Activated CD4-positive, CD25-positive, alpha-beta regulatory T cell (primary cell): ENCODE data around the gene TCF7L2.

ENCODE experiments used
- DNase-seq, 4 experiments: peaks; one replicate each; lab custom pipeline; 2025; lab: John Stamatoyannopoulos, UW

The TCF7L2 gene

GRCh38 chr10:112964482-112964881 lies 14.4 kb downstream of the TCF7L2 start:
- no peak for DNase-seq

- DNase-seq: no peak
These were observed 16.3 kb downstream of the TCF7L2 start for GRCh38 chr10:112966194-112966855.

- DNase-seq: no peak
These were observed 17.2 kb downstream of the TCF7L2 start for GRCh38 chr10:112967200-112967599.

GRCh38 chr10:112969131-112969530 lies 19.1 kb downstream of the TCF7L2 start:
- DNase-seq: no peak

GRCh38 chr10:112969542-112969941 lies 19.5 kb downstream of the TCF7L2 start:
- DNase-seq: no peak

GRCh38 chr10:112970021-112970420 lies 20.0 kb downstream of the TCF7L2 start:
- no peak for DNase-seq

GRCh38 chr10:112972606-112973005 lies 22.6 kb downstream of the TCF7L2 start:
- DNase-seq: no peak

GRCh38 chr10:112973046-112973445 lies 23.0 kb downstream of the TCF7L2 start:
- DNase-seq: no peak

GRCh38 chr10:112973805-112974204 lies 23.8 kb downstream of the TCF7L2 start:
- no peak for DNase-seq

GRCh38 chr10:112977426-112977898 lies 27.4 kb downstream of the TCF7L2 start:
- no peak for DNase-seq

- no peak for DNase-seq
These were observed 29.9 kb downstream of the TCF7L2 start for GRCh38 chr10:112979927-112980326.

- DNase-seq: no peak
These were observed 30.9 kb downstream of the TCF7L2 start for GRCh38 chr10:112980937-112981336.

- DNase-seq: no peak
These were observed 31.5 kb downstream of the TCF7L2 start for GRCh38 chr10:112981553-112981952.

- DNase-seq: no peak
These were observed 33.5 kb downstream of the TCF7L2 start for GRCh38 chr10:112983444-112984056.

GRCh38 chr10:112984756-112985155 lies 34.7 kb downstream of the TCF7L2 start:
- no peak for DNase-seq

GRCh38 chr10:112985690-112986543 lies 35.9 kb downstream of the TCF7L2 start:
- no peak for DNase-seq

- DNase-seq: no peak
These were observed 36.6 kb downstream of the TCF7L2 start for GRCh38 chr10:112986544-112987190.

GRCh38 chr10:112988839-112989406 lies 38.9 kb downstream of the TCF7L2 start:
- no peak for DNase-seq

GRCh38 chr10:112989826-112990225 lies 39.8 kb downstream of the TCF7L2 start:
- DNase-seq: no peak

- no peak for DNase-seq
These were observed 40.2 kb downstream of the TCF7L2 start for GRCh38 chr10:112990271-112990670.

- DNase-seq: no peak
These were observed 41.9 kb downstream of the TCF7L2 start for GRCh38 chr10:112991888-112992491.

GRCh38 chr10:112996462-112996861 lies 46.4 kb downstream of the TCF7L2 start:
- no peak for DNase-seq
